Limb (tissue), 2 donors: ENCODE results near the gene NNT.
"Not testable (repeated sequence)": the region's sequence is repeated elsewhere in the genome, so short reads cannot be mapped to it uniquely, and the experiment has no call there.

Source experiments
- DNase-seq, 2 donors: peaks; one replicate each; pipeline ENCODE4 v3.0.0-alpha.2; 2016; ENCODE audit errors: extremely low spot score in 2 of 2

The NNT gene

DNA sequence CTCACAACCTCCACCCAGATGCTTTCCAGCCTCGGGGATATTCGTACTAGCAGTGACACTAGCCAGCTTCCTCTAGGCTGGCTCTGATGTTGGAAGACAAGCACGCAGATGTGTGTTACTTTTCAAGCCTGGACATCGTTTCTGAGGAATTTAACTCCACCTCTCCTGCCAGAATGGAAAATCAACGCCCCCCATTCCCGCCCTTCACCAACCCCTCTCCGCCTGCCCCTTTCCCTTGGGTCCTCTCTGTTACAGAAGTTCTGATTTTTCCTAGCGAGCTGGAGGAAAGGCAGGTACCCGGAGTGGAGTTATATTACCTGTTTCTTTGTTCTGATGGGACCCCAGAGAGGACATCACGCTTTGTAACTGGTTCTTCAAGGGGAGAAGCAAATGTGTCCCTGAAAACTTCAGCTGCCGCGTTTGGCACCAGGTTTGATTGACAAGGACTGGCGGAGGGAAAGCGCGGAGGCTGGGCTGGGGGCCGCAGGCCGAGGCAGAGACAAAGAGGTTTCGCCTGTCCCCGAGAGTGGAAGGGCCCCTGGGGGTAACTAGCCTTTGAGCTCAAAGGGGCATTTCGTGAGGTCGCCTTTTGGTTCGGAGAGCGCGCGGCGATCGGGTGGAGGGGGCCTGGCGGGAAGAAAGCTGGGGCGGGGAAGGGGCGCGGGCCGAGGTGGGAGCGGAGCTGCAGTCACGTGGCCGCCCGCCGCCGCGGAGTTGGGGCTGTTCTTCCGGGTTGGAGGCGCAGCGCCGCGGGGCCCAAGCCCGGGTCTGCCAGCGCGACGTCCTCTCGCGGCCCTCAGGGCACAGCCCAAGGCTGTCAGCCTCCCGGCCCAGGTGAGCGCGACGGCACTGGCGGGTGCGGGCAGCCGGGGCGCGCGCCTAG lies at the start of gene NNT:
TSS of gene NNT (plus strand) at position 720 of the 883 bp plus-strand sequence. CDS start 6,016 bp downstream, outside the sequence.
- DNase-seq, result peak; percentile 79 to 88

DNA sequence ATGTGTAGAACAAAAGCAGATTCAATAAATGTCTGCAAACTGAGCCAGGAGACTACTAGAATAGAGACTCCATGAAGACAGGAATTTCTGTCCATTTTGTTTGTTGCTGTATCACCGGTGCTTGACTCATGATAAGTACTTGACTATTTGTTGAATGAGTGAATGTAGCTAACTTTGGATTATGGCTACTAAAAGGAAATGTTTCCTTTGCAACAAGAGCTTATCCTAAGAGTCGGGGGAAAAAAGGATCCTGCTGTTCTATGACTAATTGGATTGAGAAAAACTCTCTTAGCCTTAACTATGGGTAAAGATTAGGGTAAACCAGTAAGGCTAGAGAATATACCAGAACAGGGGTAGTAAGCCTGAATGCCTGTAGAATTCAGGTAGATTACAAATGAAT lies 49.6 kb upstream of the NNT start:
- no peak for DNase-seq

DNA sequence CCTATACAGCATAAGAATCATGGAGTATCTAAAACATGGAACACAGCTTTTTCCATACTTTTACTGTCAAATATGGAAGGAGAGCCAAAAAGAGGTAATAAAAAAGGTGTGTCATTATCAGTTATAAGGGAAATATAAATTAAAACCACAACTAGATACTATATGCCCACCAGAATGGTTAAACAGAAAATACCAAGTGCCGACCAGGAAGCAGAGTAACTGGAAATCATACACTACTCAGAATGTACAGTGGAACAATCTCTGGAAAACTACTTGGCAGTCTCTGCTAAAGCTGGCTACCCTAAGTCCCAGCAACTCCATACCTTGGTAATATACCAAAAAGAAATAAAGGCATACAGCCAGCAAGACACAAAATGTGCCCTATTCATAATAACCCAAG lies 48.5 kb upstream of the NNT start:
- no peak for DNase-seq

DNA sequence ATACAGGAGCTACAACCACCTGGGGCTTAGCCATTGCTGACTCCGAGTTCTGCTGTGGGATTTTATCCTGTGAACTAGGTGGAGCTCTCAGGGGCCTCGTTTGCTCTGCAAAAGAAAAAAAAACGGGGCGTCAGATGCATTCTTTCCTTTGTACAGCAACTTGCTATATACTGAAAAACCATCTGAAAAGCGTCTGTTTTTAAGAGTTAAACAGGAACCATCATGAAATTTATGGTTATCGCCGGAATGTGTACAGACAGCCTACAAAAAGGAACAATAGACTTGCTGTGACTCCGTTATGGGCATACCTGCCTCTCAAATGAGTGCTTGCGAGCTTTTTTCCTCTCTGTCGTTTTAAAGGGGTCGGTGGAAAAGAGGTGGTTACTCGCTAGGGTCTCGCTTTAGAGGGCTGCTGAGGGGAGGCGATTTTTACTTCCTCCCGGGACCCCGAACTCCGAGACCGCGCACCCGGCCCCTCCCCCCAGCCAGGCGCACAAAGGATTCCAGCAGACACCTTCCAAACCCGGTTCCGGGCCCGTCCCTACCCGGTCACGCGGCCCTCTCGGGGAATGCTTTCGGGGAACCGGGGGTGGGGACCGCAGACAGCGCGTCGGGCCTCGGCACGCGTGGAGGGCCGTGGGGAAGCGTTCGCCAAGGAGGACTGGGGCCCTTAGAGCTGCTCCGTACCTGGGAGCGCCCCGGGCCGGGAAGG lies 46.9 kb upstream of the NNT start:
- DNase-seq, result peak; percentile 39 to 84

DNA sequence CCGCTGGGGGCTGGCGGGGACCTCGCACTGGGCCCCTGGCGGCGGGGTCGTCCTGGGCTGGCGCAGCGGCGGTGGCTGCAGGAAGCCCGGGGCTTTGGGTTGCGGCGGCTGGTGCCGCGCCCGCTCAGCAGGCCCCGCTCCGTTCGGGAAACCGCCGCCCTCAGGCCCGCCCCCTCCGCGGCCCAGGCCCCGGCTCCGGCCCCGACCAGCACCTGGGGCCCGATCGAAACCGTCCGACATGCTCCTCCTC lies 46.4 kb upstream of the NNT start:
- not testable (repeated sequence) for DNase-seq

DNA sequence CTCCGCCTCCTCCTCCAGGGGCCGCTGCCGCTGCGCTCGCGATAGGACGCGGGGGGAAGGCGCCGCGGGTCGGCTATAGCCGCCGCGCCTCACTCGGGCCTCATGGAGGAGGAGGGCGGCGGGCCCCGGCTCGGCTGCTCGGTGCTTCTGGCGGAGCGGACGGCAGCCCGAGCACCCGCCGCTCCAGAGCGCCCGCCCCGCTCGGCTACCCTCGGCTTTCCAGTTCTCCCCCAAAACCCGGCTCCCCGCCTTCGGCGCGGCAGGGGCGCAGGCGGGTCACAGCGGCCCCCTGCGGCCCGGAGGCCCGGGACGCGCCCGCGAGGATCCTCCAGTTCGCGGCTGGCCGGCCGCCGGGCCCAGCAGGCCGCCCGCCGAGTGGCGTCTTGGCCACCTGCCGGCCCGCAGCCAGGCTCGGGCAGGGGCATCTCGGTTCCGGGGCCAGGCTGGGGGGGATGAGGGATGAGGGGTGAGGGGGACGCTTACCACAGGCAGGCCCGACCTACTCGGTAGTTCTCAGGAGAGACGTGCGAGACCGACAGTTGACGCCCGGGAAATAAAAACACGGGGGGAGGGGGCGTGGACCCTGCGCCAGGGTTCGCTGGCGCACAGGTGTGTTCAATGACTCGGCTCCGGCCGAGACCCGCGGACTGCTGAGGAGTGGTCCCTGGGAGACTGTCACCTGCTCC lies 46.0 kb upstream of the NNT start, which contains the start of gene PAIP1:
TSS of gene PAIP1 (minus strand) at position 221 of the 686 bp plus-strand sequence. CDS start 231 bp downstream, outside the sequence.
- DNase-seq, result peak; percentile 77 to 91

DNA sequence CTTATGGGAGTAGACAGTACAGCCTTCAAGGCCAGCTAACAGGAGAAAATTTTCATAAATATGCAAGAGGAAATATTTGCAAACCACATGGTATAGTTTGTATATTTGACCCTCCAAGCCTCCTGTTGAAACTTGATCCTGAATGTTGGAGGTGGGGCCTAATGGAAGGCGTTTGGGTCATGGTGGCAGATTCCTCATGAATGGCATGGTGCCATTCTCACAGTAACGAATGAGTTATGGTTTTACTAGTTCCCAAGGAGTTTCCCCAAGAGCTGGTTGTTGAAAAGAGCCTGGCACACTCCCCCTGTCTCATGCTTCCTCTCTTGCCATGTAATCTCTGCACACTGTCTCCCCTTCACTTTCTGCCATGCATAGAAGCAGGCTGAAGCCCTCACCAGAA lies 42.9 kb upstream of the NNT start:
- DNase-seq, result no peak

DNA sequence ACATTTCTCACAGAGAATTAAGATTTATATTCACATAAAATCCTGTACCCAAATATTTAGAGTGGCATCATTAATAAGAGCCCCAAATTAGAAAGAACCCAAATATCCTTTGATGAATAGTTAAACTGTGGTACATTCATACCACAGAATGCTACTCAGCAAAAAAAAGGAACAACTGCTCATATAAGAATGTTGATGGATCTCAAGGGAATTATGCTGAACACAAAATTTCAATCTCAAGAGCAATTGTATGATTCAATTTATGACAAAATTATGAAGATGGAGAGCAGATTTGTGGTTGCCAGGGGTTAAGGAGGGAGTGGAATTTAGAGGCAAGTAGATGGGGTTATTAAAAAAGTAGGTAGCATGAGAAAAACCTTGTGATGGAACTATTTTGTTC lies 41.6 kb upstream of the NNT start:
- DNase-seq, result no peak

DNA sequence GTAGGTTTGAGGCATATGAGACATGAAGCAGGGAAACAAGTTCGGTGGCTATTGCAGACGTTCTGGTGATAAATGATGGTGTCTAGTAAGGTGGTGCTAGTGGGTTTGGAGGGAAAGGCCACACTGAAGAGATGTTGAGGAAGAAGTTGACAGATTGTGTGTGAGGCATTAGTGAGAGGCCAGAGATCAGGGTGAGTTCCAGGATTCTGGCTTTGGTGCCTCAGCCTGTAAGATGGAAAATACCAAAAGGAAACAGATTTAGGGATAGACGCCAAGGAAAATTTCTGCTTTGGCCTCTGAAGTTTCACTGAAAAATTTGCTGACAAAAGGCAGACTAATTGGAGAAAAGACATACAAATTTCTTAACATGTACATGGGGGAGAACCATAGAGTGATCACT lies 39.7 kb upstream of the NNT start:
- DNase-seq, result no peak

DNA sequence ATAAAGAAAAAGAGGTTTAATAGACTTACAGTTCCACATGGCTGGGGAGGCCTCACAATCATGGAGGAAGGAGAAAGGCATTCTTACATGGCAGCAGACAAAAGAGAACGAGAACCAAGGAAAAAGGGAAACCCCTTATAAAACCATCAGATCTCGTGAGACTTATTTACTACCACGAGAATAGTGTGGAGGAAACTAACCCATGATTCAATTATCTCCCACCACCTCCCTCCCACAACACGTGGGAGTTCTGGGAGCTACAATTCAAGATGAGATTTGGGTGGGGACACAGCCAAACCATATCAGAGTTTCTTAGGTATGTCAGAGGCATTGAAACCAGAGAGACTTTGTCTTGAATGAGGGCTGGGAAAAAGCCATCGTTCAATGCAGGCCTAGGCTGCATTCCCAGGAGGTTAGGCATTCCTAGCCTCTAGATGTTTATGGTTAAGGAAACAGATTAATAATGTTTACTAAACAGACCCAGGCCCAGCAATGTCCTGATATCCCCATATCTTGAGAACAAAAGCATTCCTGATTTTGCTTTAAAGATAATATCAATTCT lies 38.6 kb upstream of the NNT start:
- no peak for DNase-seq

DNA sequence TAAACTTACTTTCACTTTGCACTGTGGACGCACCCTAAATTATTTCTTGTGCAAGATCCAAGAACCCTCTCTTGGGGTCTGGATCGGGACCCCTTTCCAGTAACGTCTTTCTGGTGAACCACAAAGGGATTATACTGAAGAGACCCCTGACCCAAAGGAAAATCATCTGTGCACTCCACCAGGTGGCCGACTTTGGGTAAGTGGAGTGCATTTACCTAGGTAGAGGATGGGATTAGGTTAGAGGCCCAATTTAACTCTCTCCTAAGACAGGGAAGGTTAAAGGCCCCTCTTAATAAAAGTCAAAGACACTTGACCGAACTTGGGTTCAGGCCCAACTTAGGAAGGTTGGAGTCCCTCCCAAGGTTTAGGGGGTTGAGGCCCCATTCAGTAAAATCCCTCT lies 37.9 kb upstream of the NNT start:
- no peak for DNase-seq

DNA sequence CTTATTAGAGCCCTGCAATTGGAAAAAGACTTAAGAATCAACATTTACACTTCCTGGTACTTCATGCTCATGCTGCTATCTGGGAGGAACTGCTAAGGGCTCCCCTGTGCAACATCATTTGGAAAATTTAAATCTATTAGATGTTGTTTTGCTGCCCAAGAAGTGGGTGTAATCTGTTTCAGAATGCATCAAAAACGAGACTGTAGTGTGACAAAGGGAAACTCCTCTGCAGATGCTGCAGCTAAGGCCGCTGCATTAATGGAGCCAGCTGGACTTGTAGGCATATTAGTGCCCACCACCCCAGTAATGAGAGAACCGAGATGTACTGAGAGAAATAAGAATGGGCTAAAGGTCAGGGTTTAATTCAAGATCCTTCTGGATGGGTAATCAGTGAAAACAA lies 35.0 kb upstream of the NNT start:
- no peak for DNase-seq

DNA sequence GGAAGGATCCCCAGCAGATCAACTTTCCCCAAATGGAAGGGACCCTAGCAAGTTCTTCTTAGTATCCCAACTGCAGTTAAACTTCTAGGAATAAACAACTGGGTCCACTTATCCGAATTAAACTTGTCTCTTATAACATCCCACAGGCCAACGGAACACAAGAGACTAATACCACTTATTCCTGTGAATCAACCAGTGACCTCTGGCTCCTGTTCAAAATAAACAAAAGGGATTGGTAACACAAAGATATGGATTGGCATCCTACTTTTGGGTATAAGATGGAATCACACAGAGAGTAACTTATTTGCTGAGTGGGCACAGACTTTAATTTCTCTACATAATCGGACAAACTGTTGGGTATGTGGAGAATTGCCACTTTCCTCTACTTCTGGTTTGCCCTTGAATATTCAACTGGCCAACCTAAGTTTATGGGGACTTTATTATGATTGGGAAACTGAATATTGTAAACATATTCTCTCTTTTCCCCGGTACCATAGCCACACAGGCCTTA lies 33.7 kb upstream of the NNT start:
- DNase-seq, result no peak

DNA sequence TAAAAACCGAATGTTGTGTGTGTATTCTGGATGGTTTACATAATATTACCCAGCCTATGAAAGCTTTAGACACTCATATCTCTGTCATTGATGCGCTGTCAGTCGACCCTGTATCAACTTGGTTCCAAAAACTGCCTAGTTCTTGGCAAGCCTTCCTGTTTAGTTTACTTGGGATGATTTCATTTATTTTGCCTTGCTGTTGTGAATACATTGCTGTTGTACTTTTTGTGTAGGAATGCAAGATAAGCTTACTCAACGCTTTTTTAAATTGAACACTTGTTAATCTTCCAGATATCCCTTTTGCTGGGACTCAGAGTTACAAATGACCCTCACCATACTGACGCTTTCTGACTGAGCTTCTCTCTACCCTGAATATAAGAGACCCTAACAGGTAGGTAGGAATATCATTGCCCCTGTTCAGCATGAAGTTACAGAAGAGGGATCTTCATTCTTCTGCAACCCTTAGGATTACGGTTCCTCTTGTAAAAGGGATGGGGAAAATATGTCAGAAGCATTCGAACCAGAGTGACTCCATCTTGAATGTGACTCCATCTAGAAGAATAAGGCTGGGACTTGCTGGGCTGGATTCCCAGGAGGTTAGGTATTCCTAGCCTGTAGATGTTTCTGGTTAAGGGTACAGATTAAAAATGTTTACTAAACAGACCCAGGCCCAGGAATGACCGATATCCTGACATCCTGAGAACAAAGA lies 32.4 kb upstream of the NNT start:
- DNase-seq, result no peak

DNA sequence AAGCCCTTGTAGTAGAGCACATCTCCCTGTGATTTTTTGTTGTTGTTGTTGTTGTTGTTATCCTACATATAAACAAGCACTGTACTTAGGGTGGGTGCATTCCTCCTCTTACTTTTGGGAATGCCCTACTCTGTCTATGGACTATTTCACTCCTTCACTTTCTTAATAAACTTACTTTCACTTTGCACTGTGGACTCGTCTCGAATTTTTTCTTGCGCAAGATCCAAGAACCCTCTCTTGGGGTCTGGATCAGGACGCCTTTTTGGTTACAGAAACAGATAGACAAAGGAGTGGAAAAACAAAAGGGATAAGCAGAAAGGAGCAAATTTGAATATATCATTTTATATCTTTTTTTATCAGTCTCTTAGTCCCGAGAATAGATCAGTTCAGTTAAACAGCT lies 31.7 kb upstream of the NNT start:
- DNase-seq, result no peak

DNA sequence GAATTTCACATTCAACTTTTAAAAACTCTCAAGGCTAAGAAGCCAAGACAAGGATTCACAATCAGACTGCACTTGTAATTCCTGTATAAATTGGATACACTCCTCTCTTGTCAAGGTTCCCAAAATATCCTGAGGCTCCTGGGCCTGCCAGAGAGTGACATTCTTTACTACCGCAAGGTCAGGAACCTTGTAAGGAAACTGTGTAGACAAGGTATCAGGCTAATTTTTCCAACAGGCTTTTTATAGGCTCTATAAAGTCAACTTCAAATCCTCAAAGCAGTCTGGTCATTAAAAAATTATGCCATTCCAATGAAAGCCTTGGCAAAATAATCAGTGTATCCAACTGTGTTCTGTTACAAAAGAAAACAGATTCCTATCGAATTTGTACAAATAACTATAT lies 30.6 kb upstream of the NNT start:
- no peak for DNase-seq

DNA sequence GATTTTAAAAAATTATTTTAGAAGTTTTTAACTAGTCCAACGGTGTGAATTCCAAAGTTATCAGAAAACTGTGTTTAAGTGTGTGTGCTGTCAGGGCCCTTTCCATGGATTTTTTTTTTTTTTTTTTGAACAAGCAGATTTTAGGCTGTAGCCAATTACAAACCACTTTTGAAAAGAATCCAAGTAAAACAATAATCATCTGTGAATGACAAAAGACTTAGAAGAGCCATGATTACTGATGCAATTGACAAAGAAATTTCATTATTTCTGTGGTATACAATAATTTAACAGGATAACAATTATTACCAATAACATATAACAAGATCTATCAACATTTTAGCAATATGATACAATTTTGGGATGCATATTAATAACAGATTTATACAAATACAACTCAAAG lies 29.9 kb upstream of the NNT start:
- DNase-seq, result no peak

DNA sequence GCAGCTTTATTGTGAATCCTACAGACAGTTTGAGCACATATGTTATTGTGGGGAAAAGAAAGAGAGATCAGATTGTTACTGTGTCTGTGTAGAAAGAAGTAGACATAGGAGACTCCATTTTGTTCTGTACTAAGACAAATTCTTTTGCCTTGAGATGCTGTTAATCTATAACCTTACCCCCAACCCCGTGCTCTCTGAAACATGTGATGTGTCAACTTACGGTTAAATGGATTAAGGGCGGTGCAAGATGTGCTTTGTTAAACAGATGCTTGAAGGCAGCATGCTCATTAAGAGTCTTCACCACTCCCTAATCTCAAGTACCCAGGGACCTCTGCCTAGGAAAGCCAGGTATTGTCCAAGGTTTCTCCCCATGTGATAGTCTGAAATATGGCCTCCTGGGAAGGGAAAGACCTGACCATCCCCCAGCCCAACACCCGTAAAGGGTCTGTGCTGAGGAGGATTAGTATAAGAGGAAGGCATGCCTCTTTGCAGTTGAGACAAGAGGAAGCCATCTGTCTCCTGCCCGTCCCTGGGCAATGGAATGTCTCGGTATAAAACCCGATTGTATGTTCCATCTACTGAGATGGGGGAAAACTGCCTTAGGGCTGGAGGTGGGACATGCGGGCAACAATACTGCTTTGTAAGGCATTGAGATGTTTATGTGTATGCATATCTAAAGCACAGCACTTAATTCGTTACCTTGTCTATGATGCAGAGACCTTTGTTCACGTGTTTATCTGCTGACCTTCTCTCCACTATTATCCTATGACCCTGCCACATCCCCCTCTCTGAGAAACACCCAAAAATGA lies 22.4 kb upstream of the NNT start:
- DNase-seq, result not testable (repeated sequence)

DNA sequence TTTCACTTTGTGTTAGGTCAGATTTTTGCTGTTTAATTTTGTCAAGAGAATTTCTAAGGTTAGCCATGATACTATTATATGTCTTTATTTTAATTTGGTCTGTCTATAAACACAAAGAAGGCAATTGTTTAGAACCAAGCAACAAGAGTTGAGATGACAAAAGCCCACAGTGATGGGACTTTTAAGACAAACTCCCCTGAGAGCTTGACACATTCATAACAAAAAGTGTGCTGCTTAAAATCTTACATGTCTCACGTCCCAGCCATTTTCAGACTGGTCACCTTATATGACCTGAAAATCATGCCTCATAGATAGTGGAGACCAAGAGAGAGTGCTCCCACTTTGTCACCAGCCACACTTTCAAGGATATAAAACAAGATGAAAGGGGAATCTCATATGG lies 21.6 kb upstream of the NNT start:
- no peak for DNase-seq
